Muscle layer of duodenum (tissue), 2 donors: ENCODE measurements around the gene IMPDH1.

Experiments used
- H3K27ac ChIP-seq: one replicate; pipeline ENCODE4 v1.7.0; 2013; ENCODE audit warnings: mild to moderate bottlenecking, low read length
- H3K27me3 ChIP-seq: one replicate; pipeline ENCODE4 v1.7.0; 2013; ENCODE audit warnings: low read depth, mild to moderate bottlenecking, control low read depth, low read length
- H3K36me3 ChIP-seq, 2 donors: one replicate each; pipeline ENCODE4 v1.7.0; 2013; ENCODE audit warnings: low read length in 2 of 2, control low read depth in 1 of 2, mild to moderate bottlenecking in 1 of 2; ENCODE audit not compliant: insufficient read depth in 2 of 2, control insufficient read depth in 1 of 2
- H3K4me1 ChIP-seq, 2 donors: one replicate each; pipeline ENCODE4 v1.7.0; 2013; ENCODE audit warnings: low read length in 2 of 2, mild to moderate bottlenecking in 2 of 2, control low read depth in 1 of 2, moderate library complexity in 1 of 2; ENCODE audit not compliant: insufficient read depth in 2 of 2, control insufficient read depth in 1 of 2
- H3K4me3 ChIP-seq, 2 donors: one replicate each; pipeline ENCODE4 v1.7.0; 2013; ENCODE audit warnings: low read length in 2 of 2, low read depth in 1 of 2, mild to moderate bottlenecking in 1 of 2
- H3K9me3 ChIP-seq, 2 donors: one replicate each; pipeline ENCODE4 v1.7.0; 2013; ENCODE audit warnings: low read length in 2 of 2, control low read depth in 1 of 2, mild to moderate bottlenecking in 1 of 2; ENCODE audit not compliant: control insufficient read depth in 1 of 2
- donor health status: healthy.

IMPDH1 gene

GRCh38 chr7:128450409-128450808, 40.6 kb upstream of the IMPDH1 start:
- no peak overlapping the region for H3K27ac ChIP-seq
- H3K4me3 ChIP-seq = no peak overlapping the region
- H3K36me3 ChIP-seq = no peaks in the 10 kb centered on the region
- peaks cover 9 to 15% of the 10 kb centered on the region in 2 donors for H3K4me1 ChIP-seq
- H3K27me3 ChIP-seq = no peaks in the 10 kb centered on the region
- no peaks in the 10 kb centered on the region for H3K9me3 ChIP-seq

GRCh38 chr7:128448751-128449302, 39.0 kb upstream of the IMPDH1 start:
- Histone ChIP-seq H3K27me3 (no peaks in the 10 kb centered on the region), H3K4me1 (peaks cover 3 to 5% of the 10 kb centered on the region in 2 donors), H3K4me3 (no peak overlapping the region), H3K27ac (no peak overlapping the region), H3K9me3 (no peaks in the 10 kb centered on the region), H3K36me3 (no peaks in the 10 kb centered on the region)

- Histone ChIP-seq H3K27me3 (no peaks in the 10 kb centered on the region), H3K36me3 (no peaks in the 10 kb centered on the region), H3K4me3 (no peak overlapping the region), H3K27ac (no peak overlapping the region), H3K9me3 (no peaks in the 10 kb centered on the region), H3K4me1 (no peaks in the 10 kb centered on the region)
These were observed 38.3 kb upstream of the IMPDH1 start for GRCh38 chr7:128447941-128448564.

- Histone ChIP-seq H3K27me3 (no peaks in the 10 kb centered on the region), H3K4me1 (no peaks in the 10 kb centered on the region), H3K36me3 (no peaks in the 10 kb centered on the region), H3K9me3 (no peaks in the 10 kb centered on the region), H3K4me3 (no peak overlapping the region), H3K27ac (no peak overlapping the region)
These were observed 36.5 kb upstream of the IMPDH1 start for GRCh38 chr7:128446306-128446705.

GRCh38 chr7:128443831-128444600, 34.2 kb upstream of the IMPDH1 start:
- Histone ChIP-seq H3K4me3 (no peak overlapping the region), H3K27ac (peak overlapping the region; percentile 5), H3K36me3 (no peaks in the 10 kb centered on the region), H3K4me1 (no peaks in the 10 kb centered on the region), H3K27me3 (no peaks in the 10 kb centered on the region), H3K9me3 (no peaks in the 10 kb centered on the region)

- H3K4me1 ChIP-seq = no peaks in the 10 kb centered on the region
- H3K4me3 ChIP-seq = no peak overlapping the region
- H3K9me3 ChIP-seq = no peaks in the 10 kb centered on the region
- H3K36me3 ChIP-seq = no peaks in the 10 kb centered on the region
- H3K27ac ChIP-seq = no peak overlapping the region
- H3K27me3 ChIP-seq = no peaks in the 10 kb centered on the region
These were observed 32.6 kb upstream of the IMPDH1 start for GRCh38 chr7:128442356-128442755.

- Histone ChIP-seq H3K4me1 (no peaks in the 10 kb centered on the region), H3K27me3 (no peaks in the 10 kb centered on the region), H3K27ac (no peak overlapping the region), H3K4me3 (no peak overlapping the region), H3K9me3 (no peaks in the 10 kb centered on the region), H3K36me3 (no peaks in the 10 kb centered on the region)
These were observed 27.9 kb upstream of the IMPDH1 start for GRCh38 chr7:128437426-128438332.

GRCh38 chr7:128435327-128435686, 25.5 kb upstream of the IMPDH1 start:
- no peaks in the 10 kb centered on the region for H3K9me3 ChIP-seq
- no peak overlapping the region for H3K27ac ChIP-seq
- H3K4me3 ChIP-seq = no peak overlapping the region
- no peaks in the 10 kb centered on the region for H3K4me1 ChIP-seq
- no peaks in the 10 kb centered on the region for H3K27me3 ChIP-seq
- no peaks in the 10 kb centered on the region for H3K36me3 ChIP-seq

GRCh38 chr7:128434413-128435326, 24.9 kb upstream of the IMPDH1 start:
- no peak overlapping the region for H3K27ac ChIP-seq

GRCh38 chr7:128431754-128432153, 22.0 kb upstream of the IMPDH1 start:
- Histone ChIP-seq H3K4me3 (no peak overlapping the region), H3K9me3 (no peaks in the 10 kb centered on the region), H3K27ac (no peak overlapping the region), H3K4me1 (peaks cover 0 to 3% of the 10 kb centered on the region in 2 donors), H3K36me3 (no peaks in the 10 kb centered on the region), H3K27me3 (no peaks in the 10 kb centered on the region)

More at GRCh38 chr7:128434413-128435326, 24.9 kb upstream of the IMPDH1 start:
- no peaks in the 10 kb centered on the region for H3K27me3 ChIP-seq
- H3K4me1 ChIP-seq = no peaks in the 10 kb centered on the region
- H3K36me3 ChIP-seq = no peaks in the 10 kb centered on the region
- no peaks in the 10 kb centered on the region for H3K9me3 ChIP-seq
- H3K4me3 ChIP-seq = no peak overlapping the region
